Measurements from ENCODE around the gene PPP1R37. TPM values are rescaled to one million over a fixed set of nuclear protein-coding genes. Genes with fewer than 3 reads are reported as not detected.

The PPP1R37 gene
- total and polyA plus RNA-seq, 2 of the 13 experiments (the other 11 are each of a cell fraction or from before 2014, with no cell fraction given): 9.0 to 14.3 TPM

- TF ChIP-seq ZNF232 (CRISPR knock-in tag; IDR thresholded peaks at IDR 0.05; ENCODE audit: borderline replicate concordance) (no peak), HNF4G (IDR thresholded peaks at IDR 0.05; ENCODE audit: borderline replicate concordance, low read depth, low read length) (no peak), HNF4G (CRISPR knock-in tag; IDR thresholded peaks at IDR 0.05; ENCODE audit: borderline replicate concordance, low read depth) (no peak), SNRNP70 (IDR thresholded peaks at IDR 0.05; ENCODE audit: low read depth, low read length) (no peak), NCOA5 (CRISPR knock-in tag; IDR thresholded peaks at IDR 0.05) (no peak), HNF1A (IDR thresholded peaks at IDR 0.05; ENCODE audit: low read depth) (no peak), HNF1A (CRISPR knock-in tag; IDR thresholded peaks at IDR 0.05; ENCODE audit: borderline replicate concordance) (no peak; the same call in 1 of the 2 replicates), ZNF567 (CRISPR knock-in tag; IDR thresholded peaks at IDR 0.05; ENCODE audit: borderline replicate concordance) (no peak), ZNF816 (CRISPR knock-in tag; IDR thresholded peaks at IDR 0.05; ENCODE audit: borderline replicate concordance) (no peak), MAFG (CRISPR knock-in tag; IDR thresholded peaks at IDR 0.05) (no peak), IRF2 (CRISPR knock-in tag; IDR thresholded peaks at IDR 0.05) (peak; percentile 10; the same call in 1 of the 2 replicates), ZSCAN31 (CRISPR knock-in tag; IDR thresholded peaks at IDR 0.05; ENCODE audit: low read depth) (peak; percentile 76; the same call in 1 of the 2 replicates), TFE3 (CRISPR knock-in tag; IDR thresholded peaks at IDR 0.05) (0 out of 2 replicates have a peak, but pooled peaks have one; percentile 19), MEIS2 (CRISPR knock-in tag; IDR thresholded peaks at IDR 0.05) (0 out of 2 replicates have a peak, but pooled peaks have one; percentile 40), ATF5 (CRISPR knock-in tag; IDR thresholded peaks at IDR 0.05; ENCODE audit: low read depth) (no peak), ZHX2 (IDR thresholded peaks at IDR 0.05; ENCODE audit: low read depth) (no peak), ZHX2 (CRISPR knock-in tag; IDR thresholded peaks at IDR 0.05; ENCODE audit: borderline replicate concordance) (peak; percentile 69)
Measured at GRCh38 chr19:45076029-45076850, 16.7 kb upstream of the PPP1R37 start, which contains the start of gene ZNF296 (continued).

All from HepG2 (cell line).